GM12801 (cell line): Measurements from ENCODE around the gene PUDP.

Experiments
- TF ChIP-seq, protein P1 (sequence below): IDR thresholded peaks from one replicate; pipeline ENCODE4 v1.5.1; 2011; ENCODE audit warnings: control low read depth; ENCODE audit not compliant: insufficient read length; ENCODE audit errors: extremely low read depth

Gene PUDP

DNA sequence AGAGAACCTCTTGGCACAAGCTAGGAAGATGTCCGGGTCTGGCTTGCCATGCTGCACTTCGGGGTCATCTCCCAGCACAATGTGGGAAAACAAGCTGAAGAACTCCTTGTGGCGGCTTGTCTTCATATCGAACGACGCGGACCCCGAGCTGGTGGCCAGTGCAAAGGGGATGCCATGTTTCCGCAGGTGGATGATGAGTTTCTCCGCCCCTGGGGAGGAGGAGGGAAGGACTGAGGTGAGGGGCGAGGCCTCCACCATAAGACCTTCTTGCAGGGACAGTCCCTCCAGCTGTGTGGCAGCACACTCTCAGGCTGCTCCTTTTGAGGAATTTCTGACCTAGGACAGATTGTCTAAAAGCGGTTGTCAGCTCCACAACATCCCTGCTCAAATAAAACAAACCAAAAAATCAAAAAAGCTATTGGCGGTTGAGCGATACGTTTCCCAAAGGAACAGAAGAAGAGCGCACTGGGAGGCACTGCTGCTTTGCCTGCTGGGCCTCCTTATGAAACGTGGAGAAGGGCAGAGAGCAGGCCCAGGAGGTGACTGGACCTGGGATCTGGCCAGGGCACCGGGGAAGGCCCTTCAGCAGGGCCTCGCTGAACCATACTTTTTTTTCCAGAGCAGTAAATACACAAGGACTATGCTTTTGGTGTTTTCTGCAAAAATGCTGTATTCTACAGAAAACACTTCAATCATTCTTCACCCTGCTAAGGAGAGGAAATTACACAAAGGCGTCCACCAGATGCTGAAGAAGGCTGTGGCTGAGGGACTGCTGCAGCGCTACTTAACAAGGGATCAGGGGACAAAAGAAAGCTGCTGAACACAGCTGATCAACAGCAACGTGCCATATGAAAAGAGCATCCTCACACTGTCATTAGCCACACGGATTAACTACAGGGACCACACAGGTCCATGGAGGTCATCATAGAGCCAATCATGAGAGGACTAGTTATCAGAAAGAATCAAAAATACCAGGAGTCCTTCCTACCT, 70.4 kb downstream of the PUDP start:
- TF ChIP-seq, protein P1, sequence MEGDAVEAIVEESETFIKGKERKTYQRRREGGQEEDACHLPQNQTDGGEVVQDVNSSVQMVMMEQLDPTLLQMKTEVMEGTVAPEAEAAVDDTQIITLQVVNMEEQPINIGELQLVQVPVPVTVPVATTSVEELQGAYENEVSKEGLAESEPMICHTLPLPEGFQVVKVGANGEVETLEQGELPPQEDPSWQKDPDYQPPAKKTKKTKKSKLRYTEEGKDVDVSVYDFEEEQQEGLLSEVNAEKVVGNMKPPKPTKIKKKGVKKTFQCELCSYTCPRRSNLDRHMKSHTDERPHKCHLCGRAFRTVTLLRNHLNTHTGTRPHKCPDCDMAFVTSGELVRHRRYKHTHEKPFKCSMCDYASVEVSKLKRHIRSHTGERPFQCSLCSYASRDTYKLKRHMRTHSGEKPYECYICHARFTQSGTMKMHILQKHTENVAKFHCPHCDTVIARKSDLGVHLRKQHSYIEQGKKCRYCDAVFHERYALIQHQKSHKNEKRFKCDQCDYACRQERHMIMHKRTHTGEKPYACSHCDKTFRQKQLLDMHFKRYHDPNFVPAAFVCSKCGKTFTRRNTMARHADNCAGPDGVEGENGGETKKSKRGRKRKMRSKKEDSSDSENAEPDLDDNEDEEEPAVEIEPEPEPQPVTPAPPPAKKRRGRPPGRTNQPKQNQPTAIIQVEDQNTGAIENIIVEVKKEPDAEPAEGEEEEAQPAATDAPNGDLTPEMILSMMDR = no peak

DNA sequence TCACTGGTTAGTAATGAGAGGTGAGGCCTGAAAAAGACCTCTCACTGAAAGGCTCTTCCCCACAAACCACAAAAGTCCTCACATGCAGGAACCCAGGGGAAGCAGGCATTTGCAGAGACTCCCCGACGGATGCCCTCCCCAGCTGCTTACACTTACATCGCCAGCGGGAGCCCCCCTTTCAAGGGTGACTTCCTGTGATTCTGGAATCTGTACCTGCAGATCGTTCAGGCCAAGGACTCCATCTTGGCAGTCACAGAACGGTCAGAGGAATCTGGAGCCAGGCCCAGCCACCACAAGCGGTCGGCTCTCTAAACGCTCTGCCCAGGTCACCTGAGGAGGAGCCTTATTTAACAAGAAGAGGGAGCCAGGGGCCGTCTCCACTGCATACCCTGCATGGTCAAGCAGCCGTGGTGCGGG, 71.7 kb downstream of the PUDP start:
- TF ChIP-seq, protein P1 = no peak

DNA sequence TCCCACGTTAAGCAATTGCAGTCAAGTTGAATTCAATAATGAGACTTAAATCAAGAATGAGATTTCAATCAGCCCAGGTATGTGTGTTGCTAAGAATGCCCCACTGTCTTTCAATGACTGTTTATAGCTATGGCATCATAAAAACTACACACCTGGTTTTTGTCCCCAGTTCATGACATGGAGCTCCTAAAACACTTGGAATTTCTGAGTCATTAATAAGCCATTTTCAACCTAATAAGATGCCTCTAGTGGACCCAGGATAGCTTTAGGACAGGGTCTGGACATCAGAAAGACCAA, 73.1 kb downstream of the PUDP start:
- TF ChIP-seq, protein P1 = no peak

DNA sequence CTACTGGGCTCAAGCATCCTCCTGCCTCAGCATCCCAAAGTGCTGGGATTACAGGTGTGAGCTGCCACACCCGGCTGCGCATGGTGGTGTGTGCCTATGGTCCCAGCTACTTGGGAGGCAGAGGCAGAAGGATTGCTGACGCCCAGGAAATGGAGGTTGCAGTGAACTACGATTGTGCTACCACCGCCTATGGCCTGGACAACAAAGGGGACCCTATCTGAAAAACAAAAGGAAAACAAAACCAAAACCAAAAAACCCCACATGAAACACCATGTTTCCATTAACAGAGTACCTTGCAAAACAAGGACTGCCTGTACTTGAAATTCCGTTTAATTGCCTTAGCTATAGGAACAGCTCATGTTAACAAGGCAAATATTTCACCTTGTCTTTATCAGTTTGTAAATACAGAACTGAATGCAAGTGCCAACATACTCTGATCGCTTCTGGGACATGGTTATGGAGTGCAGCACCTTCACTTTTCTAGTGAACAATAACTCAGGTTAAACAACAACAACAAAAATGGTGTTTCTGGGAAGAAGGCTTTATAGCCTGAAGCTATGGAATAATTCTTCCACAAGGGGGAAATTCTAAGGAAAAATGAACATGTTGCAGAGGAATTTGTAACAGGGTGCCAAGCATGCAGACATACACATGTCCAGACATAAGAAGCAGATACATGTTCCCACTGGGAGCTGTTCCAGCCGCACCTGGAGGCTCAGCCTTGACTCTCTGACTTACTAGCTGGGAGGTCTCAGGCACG, 73.6 kb downstream of the PUDP start:
- TF ChIP-seq, protein P1 = no peak

DNA sequence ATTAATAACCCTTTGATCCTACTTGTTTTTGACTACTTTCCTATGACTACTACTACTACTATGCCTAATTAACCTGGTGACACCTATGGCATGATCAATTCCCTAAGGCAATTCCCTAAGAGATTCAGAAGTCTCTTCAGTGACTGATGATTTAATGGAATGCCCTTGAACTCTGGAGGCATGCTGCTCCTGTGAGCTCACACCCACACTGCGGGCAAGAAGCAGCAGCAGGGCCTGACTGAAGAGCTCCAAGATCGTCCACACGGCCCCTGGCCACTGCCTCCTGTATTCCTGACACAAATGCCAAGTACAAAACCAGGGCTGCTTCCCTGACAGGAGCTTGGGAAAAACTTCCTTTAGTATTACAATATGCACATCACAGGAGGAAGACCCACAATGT, 74.6 kb downstream of the PUDP start:
- TF ChIP-seq, protein P1 = no peak

DNA sequence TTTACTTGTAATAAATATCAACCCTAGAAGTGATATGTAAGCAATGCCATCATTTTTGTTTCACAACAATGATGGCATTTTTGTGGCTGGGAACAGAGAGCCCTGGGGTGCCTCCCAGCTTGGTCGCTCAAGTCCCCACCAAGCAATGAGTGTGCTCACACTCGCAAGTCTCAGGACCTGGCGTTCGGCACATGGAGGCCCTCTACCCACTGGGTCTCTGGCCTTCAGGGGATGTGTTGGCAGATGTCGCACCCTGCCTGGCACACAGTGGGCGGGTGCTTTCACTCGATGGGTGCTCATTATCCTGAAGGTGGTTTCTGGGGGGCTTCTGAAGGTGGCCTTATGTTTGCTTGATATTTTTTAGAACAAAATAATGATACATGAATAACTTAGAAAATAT, 75.1 kb downstream of the PUDP start:
- TF ChIP-seq, protein P1 = no peak

DNA sequence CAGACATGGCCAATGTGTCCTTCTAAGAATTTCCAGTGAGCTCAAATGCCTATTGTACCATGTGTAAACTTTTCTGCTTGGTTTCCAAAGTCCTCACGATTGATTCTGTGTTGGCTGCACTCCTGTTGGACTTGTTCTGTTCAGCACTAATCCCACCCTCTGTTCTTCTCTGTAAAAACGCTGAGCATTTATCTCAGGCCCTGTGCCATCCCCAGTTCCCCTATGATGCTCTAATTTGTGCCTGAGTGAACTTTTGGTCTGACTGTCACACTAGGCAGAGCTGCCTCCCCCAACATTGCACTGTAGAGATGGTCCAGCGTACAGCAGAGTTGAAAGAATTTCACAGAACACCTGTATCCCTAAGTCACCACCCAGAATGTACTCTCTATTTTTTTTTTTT, 76.6 kb downstream of the PUDP start:
- TF ChIP-seq, protein P1 = no peak
